ENCODE data around the gene PGLYRP1.

PGLYRP1 gene, protein sequence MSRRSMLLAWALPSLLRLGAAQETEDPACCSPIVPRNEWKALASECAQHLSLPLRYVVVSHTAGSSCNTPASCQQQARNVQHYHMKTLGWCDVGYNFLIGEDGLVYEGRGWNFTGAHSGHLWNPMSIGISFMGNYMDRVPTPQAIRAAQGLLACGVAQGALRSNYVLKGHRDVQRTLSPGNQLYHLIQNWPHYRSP

DNA sequence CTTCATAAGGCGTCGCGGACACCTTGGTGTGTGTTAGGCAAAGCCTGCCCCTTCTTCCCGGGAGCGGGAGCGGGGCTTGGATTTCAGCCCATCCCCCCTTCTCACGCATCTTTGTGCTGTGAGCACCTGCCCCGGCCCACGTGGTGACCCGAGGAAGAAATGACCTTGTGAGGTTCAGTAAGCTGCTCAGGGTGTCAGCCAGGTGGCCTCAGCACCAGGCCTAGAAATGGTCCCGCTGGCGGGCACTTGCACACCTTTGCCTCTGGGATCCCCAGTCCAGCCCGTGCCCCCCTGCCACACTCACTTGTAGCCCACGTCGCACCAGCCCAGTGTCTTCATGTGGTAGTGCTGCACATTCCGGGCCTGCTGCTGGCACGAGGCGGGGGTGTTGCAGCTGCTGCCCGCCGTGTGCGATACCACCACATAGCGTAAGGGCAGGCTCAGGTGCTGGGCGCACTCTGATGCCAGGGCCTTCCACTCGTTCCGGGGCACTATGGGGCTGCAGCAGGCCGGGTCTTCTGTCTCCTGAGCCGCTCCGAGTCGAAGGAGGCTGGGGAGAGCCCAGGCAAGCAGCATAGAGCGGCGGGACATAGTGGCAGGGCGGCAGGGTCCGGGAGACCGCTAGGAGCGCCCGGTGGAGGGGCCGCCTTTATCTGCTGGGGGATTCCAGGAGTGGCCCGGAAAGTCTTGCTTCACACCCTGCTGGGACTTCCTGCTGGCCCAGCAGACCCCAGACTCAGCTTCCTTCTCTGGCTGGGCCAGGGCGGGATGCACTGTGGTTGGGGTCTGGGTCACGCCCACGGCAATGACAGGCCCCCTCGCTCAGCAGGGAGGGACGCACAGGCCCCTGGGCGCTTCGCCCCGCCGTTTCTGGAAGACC, at the start of gene PGLYRP1:
TSS of gene PGLYRP1 (minus strand) at position 623 of the 880 bp plus-strand sequence. CDS start at position 591, 32 bp downstream.
- DNase-seq (ENCODE audit: low spot score), result peak; percentile 14

DNA sequence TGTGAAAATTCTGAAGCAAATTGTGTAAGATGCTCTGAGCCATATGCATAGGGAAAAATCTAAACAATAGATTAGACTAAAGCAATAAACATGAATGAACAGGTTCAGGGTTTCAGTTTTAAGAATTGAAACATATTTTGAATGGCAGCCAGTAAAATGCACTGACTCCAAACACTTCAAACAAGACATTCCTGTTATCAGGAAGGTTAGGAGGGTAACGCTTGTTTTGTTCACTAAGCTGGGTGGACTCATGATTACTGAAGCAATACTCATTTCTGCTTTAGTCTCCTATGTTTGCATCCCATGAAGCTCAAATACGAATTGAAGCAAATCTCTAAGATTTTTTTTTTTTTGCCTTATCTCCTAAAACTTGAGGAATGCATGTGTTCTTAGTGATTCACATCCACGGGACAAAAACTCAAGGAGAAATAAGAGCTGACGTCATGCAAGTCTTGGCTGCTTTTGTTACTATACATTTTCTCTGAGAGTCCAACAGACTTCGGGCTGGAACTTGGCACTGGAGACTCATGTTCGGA, 47.0 kb upstream of the PGLYRP1 start:
- DNase-seq (ENCODE audit: low spot score), result no peak

DNA sequence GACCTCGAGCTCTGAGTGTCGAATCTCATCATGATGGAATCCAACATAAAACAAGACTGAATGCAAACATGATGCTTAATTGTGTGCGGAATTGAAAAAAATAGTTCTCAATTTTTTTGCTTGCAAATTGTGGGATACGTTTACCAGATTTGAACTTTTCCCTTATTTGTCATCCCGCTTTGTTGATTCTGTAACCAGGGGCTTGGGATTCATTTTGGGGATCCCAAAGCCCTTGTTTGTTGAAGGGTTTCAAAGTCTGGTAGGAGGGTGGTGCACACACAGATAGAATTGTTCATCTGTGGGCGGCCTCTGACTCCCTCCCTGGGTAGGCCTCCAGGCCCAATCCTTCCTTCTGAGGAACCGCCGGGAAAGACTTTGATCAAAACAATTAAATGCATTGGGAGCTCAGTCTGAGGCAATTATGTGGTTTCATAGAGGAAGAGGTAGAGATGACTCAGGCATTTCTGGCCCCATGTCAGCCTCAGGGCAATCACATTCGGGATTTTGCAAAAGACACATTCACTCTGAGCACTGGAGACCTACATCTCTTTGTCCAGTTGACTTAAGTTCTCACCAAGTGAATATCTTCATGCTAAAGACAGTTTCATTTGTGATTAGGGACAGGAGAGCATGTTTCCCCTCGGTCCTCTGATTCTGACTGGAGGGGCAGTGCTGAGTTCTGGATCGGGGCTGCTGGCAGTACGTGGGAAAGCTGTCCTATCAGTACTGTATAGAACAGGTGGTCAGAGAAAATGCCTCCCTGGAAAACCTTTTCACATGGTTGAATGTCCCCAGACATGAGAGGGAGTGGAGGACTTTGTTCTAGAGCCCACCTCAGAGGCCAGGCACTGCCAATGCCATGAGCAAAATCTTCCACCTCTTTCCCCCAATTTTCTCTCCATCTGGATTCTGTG, 45.7 kb upstream of the PGLYRP1 start:
- no peak for DNase-seq (ENCODE audit: low spot score)

DNA sequence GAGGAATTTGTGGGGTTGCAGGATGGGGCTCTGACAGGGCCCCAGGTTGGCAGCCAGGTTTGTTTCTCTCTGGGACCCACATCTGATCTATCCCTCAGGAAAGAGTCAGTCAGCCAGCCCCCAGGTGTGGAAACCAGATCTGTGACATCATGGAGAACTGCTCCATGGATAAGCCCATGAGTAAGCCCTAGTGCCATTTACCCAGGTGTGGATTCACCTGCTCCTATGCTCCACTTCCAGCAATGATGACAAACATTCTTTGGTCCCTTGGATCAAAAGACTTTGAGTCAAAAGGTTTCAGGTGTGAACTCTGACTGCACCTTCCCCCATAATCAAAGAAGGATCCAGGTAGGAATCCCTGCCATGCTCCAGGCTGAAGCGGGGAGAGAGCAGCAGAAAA, 44.8 kb upstream of the PGLYRP1 start:
- no peak for DNase-seq (ENCODE audit: low spot score)

DNA sequence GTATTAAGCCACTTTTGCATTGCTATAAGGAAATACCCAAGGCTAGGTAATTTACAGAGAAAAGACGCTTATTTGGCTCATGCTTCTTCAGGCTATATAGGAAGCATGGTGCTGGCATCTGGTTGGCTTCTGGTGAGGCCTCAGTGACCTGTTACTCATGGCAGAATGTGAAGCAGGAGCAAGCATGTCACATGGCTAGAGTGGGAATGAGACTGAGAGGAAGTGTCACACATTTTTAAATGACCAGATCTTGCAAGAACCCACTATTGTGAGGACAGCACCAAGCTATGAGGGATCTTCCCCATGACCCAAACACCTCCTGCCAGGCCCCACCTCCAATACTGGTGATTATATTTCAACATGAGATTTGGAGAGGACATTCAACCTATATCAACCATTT, 43.6 kb upstream of the PGLYRP1 start:
- DNase-seq (ENCODE audit: low spot score), result no peak

DNA sequence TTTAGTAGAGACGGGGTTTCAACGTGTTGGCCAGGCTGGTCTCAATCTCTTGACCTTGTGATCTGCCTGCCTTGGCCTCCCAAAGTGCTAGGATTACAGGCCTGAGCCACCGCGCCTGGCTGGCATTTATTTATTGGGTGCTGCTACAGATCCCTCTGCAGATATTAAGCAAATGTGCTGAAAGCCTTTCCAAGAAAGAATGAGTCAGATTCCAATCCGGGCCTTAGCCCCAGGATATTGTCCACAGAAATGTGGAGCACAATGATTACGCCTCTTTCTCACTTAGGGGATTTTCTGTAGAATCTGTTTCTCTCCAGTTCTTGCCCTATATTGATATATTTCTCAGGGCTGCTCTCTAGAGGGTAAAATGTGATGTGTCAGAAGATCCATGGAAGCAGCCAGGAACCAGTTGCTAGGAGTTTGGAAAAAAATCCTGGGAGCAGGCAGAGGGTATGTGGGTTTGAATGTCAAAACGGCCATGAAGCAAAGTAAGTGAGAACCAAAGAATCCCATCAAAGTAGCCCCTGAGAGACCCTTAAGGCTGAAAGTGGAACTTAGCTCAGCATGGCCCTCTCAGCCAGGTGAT, 42.7 kb upstream of the PGLYRP1 start:
- DNase-seq (ENCODE audit: low spot score), result no peak

DNA sequence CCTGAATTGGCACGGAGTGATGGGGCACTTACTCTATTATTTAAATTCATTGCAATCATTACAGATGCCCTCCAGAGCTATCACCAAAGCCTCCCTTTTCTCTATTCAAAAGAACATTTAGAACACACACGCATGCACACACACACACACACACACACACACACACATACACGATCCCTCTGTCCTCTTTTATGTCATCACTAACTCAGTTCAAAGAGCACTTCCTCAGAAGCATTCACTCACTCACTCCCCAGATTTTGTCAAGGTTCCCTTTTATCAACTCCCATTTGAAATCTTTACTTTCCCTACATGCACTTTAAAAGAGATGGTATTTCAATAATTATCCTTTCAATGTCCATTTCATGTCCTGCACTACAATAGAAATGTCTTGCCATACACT, 40.3 kb upstream of the PGLYRP1 start:
- DNase-seq (ENCODE audit: low spot score), result no peak

DNA sequence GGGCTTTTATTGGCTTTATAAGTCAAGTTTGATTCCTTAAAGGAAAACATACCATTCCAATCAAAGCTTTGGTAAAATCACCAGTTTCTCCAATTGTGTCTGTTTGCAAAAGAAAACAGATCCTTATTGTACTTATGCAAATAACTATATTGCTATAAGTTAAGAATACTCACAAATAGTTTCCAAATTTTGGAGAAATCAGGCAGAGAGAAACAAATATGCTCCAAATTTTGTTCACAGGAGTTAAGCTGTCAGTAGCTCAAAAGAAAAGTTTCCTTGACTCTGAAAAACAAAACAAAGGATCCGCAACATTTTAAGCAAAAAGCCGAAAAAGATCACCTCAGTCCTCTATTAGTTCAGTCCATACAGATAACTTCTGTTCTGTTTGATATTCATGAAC, 37.2 kb upstream of the PGLYRP1 start:
- no peak for DNase-seq (ENCODE audit: low spot score)

DNA sequence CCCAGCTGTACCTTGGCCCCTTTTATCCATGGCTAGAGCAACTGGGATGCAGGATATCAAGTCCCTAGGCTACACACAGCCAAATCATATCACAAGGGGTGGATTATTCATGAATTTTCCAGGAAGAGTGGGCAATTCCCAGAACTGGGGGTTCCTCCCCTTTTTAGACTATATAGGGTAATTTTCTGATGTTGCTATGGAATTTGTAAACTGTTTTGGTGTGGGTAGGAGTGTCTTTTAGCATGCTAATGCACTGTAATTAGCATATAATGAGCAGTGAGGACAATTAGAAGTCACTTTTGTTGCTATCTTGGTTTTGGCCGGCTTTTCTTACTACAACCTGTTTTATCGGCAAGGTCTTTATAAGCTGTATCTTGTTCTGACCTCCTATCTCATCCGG, 35.9 kb upstream of the PGLYRP1 start:
- DNase-seq (ENCODE audit: low spot score), result no peak

DNA sequence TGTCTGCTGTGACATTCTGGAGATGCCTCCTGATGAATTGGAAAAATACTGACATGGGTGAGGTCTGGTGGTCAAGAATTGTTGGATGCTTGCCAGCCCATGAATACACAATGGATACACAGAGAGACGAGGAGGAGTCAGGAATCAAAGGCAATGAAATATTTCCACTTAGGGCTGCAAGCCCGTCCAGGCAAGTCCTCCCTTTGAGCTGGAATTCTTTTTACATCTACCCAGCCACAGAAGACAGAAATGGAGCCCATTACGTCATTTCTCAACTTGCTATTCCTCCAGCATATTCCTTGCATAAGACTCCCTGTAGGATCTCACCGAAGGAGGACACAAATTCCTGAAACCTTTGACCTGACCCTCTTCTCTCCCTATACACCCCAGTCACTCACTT, 33.7 kb upstream of the PGLYRP1 start:
- DNase-seq (ENCODE audit: low spot score), result no peak

DNA sequence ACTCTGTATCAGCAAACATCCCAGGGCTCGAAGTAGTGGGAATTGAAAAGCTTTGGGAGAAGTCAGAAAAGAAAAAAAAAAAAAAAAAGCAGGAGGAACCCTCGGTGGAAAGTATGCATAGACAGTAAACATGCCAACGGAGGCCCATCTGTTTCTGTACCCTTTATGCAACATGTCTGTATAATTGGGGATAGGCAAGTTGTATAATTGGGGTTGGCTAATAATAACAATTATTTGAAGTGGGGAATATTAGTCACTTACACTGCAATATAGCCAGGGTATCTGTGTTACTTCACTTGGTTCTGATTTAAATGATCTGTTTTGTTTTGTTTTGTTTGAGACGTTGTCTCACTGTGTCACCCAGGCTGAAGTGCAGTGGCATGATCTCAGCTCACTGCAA, 30.0 kb upstream of the PGLYRP1 start:
- DNase-seq (ENCODE audit: low spot score), result no peak

DNA sequence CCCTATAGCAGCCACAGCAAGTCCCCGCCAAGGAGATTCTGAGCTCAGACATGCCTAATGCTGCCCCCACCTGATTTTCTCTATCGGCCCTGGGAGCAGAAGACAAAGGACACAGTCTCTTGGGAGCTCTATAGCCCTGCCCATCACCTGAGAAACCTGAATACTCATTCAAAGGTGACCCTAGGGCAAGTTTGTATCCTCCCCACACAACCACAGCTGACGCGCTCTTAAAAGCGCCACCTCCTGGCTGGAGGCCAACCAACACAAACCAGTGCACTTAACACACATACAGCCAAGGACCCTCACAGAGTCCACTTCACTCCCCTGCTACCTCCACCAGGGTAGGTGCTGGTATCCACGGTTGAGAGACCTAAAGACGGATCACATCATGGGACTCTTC, 26.7 kb upstream of the PGLYRP1 start:
- DNase-seq (ENCODE audit: low spot score), result peak; percentile 58

DNA sequence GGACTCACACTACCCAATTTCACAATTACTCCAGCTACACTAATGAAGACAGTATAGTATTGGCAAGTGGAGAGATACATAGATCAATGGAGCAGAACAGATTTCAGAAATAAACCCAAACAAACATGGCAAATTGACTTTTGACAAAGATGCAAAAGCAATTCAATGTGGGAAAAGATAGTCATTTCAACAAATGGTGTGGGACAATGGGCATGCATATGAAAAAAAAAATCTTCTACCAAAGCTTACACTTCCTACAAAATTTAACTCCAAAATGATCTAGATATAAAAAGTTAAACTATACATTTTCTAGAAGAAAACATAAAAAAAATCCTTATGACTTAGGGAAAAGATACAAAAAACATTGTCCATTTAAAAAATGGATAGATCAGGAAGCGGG, 20.7 kb upstream of the PGLYRP1 start:
- no peak for DNase-seq (ENCODE audit: low spot score)

DNA sequence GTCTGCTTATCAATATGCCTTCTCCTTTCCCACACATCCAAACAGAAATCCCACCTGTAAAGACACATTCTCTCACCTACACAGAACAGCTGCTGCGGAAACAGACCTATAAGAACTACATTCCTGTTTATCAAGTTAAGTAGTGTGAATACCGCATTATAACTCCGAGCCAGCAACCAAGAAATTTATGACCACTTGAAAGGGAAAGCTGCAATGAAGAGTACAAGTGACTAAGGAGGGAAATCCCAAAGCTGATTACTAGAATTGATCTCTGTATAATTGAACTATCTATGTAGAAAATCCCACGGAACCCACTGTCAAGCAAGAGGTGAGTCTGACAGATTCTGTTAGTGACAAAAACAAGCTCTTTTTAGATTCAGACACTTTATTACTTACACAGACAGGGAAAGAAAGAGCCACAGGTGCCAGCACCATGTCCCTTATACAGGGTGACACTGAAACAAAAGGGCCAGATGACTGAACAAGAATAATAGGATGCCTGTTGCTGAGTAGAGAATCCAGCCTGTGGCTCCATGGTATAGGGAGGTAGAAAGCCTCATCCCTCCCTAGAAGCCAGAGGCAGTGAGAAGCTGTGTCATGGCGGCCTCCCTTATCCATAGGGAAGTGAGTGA, 19.5 kb upstream of the PGLYRP1 start:
- DNase-seq (ENCODE audit: low spot score), result no peak

DNA sequence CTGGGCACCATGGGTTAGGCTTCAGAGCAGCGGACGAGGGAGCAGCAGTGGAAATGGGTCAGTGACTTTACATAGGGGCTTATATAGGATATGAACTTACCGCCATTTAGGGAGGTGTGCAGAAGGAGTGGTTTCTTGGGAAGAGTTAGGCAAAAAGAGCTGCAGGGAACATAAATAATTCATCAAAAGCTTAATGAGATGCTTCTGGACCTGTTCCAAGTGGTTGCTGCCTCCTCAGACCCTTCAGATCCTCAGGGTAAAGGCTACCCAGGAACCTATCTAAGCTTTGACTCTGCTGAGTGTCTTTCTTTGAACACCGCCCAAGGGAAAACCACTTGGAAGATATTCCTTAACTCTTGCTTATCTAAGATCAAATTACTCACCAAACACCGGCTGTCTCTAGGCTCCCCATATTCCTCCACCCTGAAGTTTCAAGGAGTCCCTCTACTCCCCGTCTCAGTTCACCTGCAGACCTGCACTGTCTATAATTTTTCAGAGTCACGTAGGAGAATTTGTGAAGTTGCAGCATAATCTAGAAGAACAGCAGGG, 18.2 kb upstream of the PGLYRP1 start, which contains the start of gene IGFL4:
TSS of gene IGFL4 (minus strand) at position 51 of the 549 bp plus-strand sequence. CDS start at position 11, 40 bp downstream.
- no peak for DNase-seq (ENCODE audit: low spot score)

DNA sequence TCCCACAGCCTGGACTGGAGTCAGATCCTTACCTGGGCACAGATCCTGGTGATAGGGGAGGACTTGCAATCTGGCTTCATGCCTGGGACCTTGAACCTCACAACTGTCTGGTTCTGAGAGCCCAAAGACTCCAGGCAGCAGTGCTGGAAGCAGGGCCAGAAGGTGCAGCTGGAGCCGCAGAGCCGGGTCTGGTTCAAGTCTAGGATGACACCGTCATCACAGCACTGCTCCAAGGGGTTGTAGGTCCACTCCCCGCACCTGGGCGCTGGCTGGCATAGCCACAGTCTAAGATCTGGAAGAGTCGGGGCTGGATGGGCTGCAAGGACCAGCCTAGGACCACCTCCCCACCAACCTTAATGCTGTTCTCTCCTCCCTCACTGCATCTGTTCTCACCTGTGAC, 17.3 kb upstream of the PGLYRP1 start:
- DNase-seq (ENCODE audit: low spot score), result no peak

DNA sequence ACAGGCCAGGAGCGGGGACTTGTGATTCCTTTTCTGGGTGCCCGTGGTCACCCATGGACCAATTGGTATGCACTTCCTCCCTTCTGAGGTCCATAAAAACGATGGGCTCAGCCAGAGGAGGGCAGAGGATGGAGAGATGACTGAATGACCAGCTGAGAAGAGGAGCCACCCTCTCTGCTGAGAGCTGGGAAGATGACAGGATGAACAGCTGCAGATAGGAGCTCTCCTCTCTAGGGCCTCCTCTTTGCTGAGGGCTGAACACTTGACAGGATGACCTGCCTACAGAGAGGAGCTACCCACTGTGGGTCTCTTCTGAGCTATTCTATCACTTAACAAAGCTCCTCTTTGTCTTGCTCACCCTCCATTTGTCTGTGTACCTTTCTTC, 13.9 kb upstream of the PGLYRP1 start:
- DNase-seq (ENCODE audit: low spot score), result no peak

DNA sequence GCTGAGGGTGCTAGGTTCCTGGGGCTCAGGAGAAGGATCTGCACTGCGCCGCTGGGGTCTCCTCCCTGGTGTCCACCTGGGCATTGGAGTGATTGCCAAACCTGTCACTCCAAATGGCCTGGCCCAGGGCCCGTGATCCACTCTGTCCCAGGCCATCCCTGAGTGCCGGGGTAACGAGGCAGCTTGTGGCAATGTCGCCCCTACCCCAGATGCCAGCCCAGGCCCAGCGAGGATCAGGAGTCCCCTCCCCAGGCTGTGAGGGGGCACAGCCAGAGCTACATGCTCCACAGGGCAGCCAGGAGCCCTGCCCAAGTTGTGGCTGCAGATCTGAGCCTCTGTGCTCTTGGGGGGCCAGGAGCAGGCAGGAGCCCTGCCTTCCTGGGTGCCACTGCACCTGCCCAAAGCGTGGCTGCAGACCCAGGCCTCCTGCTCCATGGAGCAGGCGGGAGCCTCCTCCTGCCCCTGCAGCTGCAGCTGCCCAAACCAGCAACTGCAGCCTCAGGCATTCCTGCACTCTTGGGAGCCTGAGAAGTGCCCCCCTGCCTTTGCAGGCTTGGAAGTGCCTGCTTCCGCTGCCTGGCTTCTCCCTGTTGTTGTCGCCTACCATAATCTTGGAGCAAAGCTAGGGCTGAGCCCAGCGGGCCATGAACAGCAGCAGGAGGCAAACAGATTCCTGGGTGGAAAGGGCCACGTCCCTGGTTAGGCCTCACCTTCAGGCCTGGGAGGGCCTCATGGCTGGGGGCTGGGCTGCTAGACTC, 13.3 kb upstream of the PGLYRP1 start:
- DNase-seq (ENCODE audit: low spot score), result no peak

DNA sequence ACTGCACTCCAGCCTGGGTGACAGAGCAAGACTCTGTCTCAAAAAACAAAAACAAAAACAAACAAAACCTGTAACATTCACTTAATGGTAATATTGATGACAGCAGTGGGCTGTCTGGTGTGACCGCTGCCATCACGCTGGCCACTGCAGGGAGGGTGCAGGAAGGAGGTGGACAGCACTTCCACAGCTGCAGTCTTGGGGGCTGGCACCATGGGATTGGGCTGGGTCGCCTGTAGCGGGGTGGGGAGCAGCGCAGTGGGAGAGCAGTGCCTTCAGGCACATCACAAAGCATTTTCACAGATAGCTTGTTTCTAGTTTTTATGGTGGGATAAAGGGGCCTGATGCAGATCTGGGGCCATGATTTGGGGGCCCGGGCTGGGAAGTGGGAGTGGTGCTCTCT, 12.7 kb upstream of the PGLYRP1 start:
- DNase-seq (ENCODE audit: low spot score), result no peak

DNA sequence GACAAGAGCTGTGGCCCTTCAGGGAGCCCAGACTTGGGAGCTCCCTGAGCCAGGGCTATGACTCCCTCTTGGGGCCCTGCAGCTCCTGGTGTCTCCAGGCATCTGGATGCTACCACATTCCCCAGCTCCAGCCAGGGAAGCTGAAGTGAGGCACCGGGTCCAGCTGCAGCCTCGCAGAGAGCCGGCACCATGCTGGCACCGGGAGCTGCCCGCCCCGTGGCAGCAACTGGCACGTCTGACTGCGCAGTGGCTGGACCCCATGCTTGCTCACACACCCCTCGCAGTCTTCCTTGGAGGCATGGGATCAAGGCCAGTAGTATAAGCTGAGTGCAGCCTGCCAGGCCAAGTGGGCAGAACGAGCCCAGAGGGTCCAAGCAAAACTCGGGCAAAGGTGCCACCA, 10.5 kb upstream of the PGLYRP1 start:
- DNase-seq (ENCODE audit: low spot score), result no peak
